BLaER1 treated with 17β-estradiol and CSF1 and Interleukin-3, amounts not matched to agents 10 nM and 100 nM (cell line): Measurements from ENCODE around the gene ACADVL.

Experiments used
- H3K27ac ChIP-seq, 11 experiments: shearing (Covaris generic); formaldehyde crosslinking; 2 replicates each; pipeline ENCODE4 v1.8.1; 2022
- H3K27me3 ChIP-seq, 11 experiments: shearing (Covaris generic); formaldehyde crosslinking; 2 replicates each; pipeline ENCODE4 v1.8.1; 2022
- H3K36me3 ChIP-seq, 11 experiments: shearing (Covaris generic); formaldehyde crosslinking; 2 replicates each; pipeline ENCODE4 v1.8.1; 2022
- H3K4me1 ChIP-seq, 10 experiments: shearing (Covaris generic); formaldehyde crosslinking; 2 replicates each; pipeline ENCODE4 v1.8.1; 2022
- H3K4me2 ChIP-seq, 11 experiments: shearing (Covaris generic); formaldehyde crosslinking; 2 replicates each; pipeline ENCODE4 v1.8.1; 2022
- H3K4me3 ChIP-seq, 10 experiments: shearing (Covaris generic); formaldehyde crosslinking; 2 replicates each; pipeline ENCODE4 v1.8.1; 2022
- H3K9ac ChIP-seq, 11 experiments: shearing (Covaris generic); formaldehyde crosslinking; 2 replicates each; pipeline ENCODE4 v1.8.1; 2022
- H3K9me3 ChIP-seq, 11 experiments: shearing (Covaris generic); formaldehyde crosslinking; replicated peaks in 1 of 11; 2 replicates each; pipeline ENCODE4 v1.8.1; 2022
- H4K20me1 ChIP-seq, 11 experiments: shearing (Covaris generic); formaldehyde crosslinking; 2 replicates each; pipeline ENCODE4 v1.8.1; 2022
- Cebpa-rat ChIP-seq, 11 experiments: shearing (Covaris generic); IDR thresholded peaks; 2 replicates each; pipeline ENCODE4 v1.8.1; 2022

ACADVL gene

DNA sequence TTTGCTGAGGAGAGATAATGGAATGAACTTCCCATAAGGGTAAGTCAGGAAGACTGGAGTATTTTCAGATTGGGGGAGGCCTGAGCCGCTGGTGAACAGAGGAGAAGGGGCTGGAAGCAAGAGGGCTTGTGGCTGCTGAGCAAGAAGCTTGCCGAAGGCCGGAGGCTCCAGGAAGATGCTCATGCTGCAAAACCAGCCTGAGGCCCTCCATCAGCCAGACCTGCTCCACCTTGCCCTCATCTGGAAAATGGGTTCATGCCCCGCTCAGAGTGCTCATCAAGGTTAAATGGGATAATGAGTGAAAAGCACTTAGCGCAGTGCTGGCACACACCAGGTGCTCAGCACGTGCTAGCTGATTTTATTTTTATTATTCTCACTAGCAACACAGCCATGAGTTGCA lies 35.1 kb upstream of the ACADVL start:
- no peak for TF ChIP-seq Cebpa-rat (IDR thresholded peaks at IDR 0.05)
- Histone ChIP-seq H3K9me3 (no peaks in the 10 kb centered on the region), H3K4me2 (no peak overlapping the region), H3K4me1 (peaks cover 0 to 14% (median 3%) of the 10 kb centered on the region in 10 experiments; a peak in 7 of 20 replicates), H3K9ac (no peak overlapping the region; a peak in 1 of 22 replicates), H3K27me3 (no peaks in the 10 kb centered on the region), H3K4me3 (no peak overlapping the region), H3K36me3 (peaks cover 0 to 33% (median 11%) of the 10 kb centered on the region in 11 experiments; a peak in 11 of 22 replicates), H3K27ac (no peak overlapping the region), H4K20me1 (peaks cover 0 to 27% (median 0%) of the 10 kb centered on the region in 11 experiments; a peak in 3 of 22 replicates)

DNA sequence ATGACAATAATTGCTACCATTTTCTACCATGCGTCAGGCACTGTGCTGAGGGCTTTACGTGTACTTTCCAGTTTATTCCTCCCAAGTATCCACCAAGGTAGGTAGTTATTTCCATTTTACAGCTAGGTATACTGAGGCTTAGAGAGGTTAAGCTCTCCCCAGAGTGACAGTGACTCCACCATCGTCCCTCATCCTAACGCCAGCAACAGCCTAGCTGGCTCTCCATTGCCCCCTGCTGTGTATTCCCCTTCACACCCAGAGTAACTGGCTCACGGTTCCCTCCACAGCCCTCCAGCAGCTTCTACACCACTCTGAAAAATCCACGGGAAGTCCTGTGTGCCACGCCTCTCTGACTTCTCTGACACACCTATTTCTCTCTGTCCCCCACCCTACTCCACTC lies 33.5 kb upstream of the ACADVL start:
- H3K4me1 ChIP-seq, result peaks cover 0 to 14% (median 3%) of the 10 kb centered on the region in 10 experiments; a peak in 7 of 20 replicates
- peaks cover 0 to 36% (median 0%) of the 10 kb centered on the region in 11 experiments; a peak in 3 of 22 replicates for H4K20me1 ChIP-seq
- H3K9ac ChIP-seq, result no peak overlapping the region
- H3K9me3 ChIP-seq, result no peaks in the 10 kb centered on the region
- no peak for TF ChIP-seq Cebpa-rat (IDR thresholded peaks at IDR 0.05)
- H3K4me2 ChIP-seq, result no peak overlapping the region
- no peak overlapping the region for H3K4me3 ChIP-seq
- no peaks in the 10 kb centered on the region for H3K27me3 ChIP-seq
- H3K36me3 ChIP-seq, result peaks cover 8 to 46% (median 24%) of the 10 kb centered on the region in 11 experiments
- H3K27ac ChIP-seq, result no peak overlapping the region

DNA sequence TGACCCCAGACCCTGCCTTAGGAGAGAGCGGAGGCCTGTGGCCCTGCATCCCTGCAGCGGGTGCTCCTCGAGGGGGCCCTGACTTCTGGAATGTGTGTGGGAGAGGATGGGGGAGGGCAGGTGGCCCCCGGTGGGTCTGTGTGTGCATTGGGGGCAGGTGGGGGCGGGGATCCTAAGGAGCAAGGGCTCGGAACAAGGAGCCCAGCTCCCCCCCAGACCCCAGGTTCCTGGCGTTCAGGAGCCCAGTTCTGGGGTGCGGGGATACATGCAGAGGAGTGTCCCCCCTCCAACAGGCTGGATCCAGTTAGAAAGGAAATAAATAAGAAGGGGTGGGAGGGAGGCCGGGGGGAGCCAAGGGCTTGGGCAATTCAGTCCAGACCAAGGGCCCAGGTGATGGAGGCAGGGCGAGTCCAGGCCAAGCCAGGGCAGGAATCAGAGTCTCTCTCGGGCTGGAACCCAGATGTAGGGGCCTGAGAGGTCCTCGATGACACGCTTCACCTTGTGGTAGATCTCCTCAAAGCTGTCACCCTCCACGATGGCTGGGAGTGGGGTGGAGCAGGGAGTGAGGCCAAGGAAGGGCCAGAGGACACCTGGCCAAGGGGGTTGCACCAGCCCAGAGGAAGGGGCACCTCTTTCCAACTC lies 29.3 kb upstream of the ACADVL start:
- H3K4me2 ChIP-seq, result no peak overlapping the region
- no peaks in the 10 kb centered on the region for H3K9me3 ChIP-seq
- no peak overlapping the region for H3K9ac ChIP-seq
- H3K27ac ChIP-seq, result no peak overlapping the region
- H3K27me3 ChIP-seq, result no peaks in the 10 kb centered on the region
- H3K4me3 ChIP-seq, result no peak overlapping the region
- peaks cover 0 to 64% (median 0%) of the 10 kb centered on the region in 11 experiments; a peak in 8 of 22 replicates for H4K20me1 ChIP-seq
- TF ChIP-seq Cebpa-rat (IDR thresholded peaks at IDR 0.05), result no peak
- peaks cover 0 to 5% (median 0%) of the 10 kb centered on the region in 10 experiments; a peak in 2 of 20 replicates for H3K4me1 ChIP-seq
- peaks cover 46 to 87% (median 62%) of the 10 kb centered on the region in 11 experiments for H3K36me3 ChIP-seq

- no peak for TF ChIP-seq Cebpa-rat (IDR thresholded peaks at IDR 0.05)
- H3K27me3 ChIP-seq, result no peaks in the 10 kb centered on the region
- no peak overlapping the region for H3K4me2 ChIP-seq
- H4K20me1 ChIP-seq, result peaks cover 0 to 68% (median 0%) of the 10 kb centered on the region in 11 experiments; a peak in 8 of 22 replicates
- H3K9me3 ChIP-seq, result no peaks in the 10 kb centered on the region
- no peak overlapping the region for H3K27ac ChIP-seq
- H3K4me1 ChIP-seq, result peaks cover 0 to 7% (median 0%) of the 10 kb centered on the region in 10 experiments; a peak in 2 of 20 replicates
- H3K36me3 ChIP-seq, result peaks cover 53 to 94% (median 69%) of the 10 kb centered on the region in 11 experiments
- H3K4me3 ChIP-seq, result no peak overlapping the region
- no peak overlapping the region for H3K9ac ChIP-seq
These were observed 28.7 kb upstream of the ACADVL start for GRCh38 chr17:7191069-7191468.

DNA sequence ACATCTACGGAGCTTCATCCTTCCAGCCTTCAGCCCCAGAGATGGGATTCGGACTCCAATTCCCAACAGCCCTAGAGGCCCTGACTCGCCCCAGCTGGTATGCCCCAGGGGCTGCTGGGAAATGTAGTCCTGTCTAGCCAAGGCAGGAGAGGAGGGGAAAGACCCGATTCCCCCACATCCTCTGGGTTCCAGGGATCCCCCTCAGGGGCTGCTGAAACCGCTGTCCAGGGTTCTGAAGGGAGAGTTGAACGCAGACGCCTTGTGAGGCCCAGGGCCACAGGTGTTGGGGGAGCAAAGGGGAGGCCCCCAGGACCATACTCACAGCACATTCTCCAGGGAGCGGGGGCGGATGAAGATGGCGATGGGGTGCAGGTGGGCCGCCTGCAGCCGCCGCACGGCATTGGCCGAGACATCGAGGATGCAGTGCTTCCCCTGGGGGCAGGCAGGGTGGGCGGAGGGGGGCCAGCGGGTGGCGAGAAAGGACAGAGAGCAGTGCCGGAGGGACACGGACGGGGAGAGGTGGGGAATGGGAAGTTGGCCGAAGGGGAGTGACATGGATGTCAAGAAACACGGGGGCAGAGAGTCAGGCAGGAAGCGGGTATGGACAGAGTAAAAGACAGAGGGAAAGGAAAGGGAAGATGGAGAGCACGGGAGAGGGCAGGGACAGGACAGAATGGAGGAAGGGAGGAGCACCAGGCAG lies 28.0 kb upstream of the ACADVL start:
- peaks cover 60 to 95% (median 70%) of the 10 kb centered on the region in 11 experiments for H3K36me3 ChIP-seq
- no peak overlapping the region for H3K9ac ChIP-seq
- peaks cover 0 to 7% (median 0%) of the 10 kb centered on the region in 10 experiments; a peak in 2 of 20 replicates for H3K4me1 ChIP-seq
- H3K27ac ChIP-seq, result no peak overlapping the region
- H3K4me3 ChIP-seq, result no peak overlapping the region
- H3K27me3 ChIP-seq, result no peaks in the 10 kb centered on the region
- no peak overlapping the region for H3K4me2 ChIP-seq
- no peak for TF ChIP-seq Cebpa-rat (IDR thresholded peaks at IDR 0.05)
- no peaks in the 10 kb centered on the region for H3K9me3 ChIP-seq
- peaks cover 0 to 71% (median 0%) of the 10 kb centered on the region in 11 experiments; a peak in 8 of 22 replicates for H4K20me1 ChIP-seq

DNA sequence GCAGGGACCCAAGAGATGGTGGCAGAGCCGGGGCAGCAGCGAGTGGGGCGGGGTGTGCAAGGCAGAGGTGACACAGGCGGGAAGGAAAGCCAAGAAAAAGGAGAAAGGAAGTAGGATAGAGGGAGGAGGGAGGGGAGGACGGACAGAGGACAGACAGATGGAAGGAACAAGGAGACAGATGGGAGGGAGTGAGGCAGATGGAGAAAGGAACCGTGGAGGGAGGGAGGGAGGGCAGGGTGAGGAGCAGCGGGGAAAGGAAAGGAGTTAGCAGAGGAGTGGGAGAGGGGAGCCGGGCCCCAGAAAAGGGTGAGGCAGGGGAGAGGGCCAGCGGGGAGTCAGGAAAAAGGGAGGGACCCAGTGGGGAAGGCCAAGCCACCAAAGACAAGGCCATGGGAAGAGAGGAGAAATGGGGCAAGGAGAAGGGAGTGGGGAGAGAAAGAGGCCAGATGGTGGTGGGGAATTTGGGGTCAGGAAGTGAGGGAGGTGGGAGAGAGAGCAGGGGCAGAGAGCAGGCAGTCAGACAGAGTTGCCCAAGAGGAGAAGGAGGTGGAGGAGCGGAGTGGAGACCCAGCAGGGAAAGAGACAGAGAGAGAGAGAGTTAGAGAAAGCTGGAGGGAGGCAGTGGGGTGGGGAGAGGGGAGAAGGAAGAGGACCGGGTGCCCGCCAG lies 27.3 kb upstream of the ACADVL start:
- no peak overlapping the region for H3K27ac ChIP-seq
- no peak overlapping the region for H3K4me3 ChIP-seq
- H4K20me1 ChIP-seq, result peaks cover 0 to 71% (median 0%) of the 10 kb centered on the region in 11 experiments; a peak in 8 of 22 replicates
- H3K36me3 ChIP-seq, result peaks cover 66 to 97% (median 76%) of the 10 kb centered on the region in 11 experiments
- H3K4me1 ChIP-seq, result peaks cover 0 to 7% (median 0%) of the 10 kb centered on the region in 10 experiments; a peak in 2 of 20 replicates
- TF ChIP-seq Cebpa-rat (IDR thresholded peaks at IDR 0.05), result no peak
- H3K9ac ChIP-seq, result no peak overlapping the region
- no peaks in the 10 kb centered on the region for H3K9me3 ChIP-seq
- H3K4me2 ChIP-seq, result no peak overlapping the region
- no peaks in the 10 kb centered on the region for H3K27me3 ChIP-seq

DNA sequence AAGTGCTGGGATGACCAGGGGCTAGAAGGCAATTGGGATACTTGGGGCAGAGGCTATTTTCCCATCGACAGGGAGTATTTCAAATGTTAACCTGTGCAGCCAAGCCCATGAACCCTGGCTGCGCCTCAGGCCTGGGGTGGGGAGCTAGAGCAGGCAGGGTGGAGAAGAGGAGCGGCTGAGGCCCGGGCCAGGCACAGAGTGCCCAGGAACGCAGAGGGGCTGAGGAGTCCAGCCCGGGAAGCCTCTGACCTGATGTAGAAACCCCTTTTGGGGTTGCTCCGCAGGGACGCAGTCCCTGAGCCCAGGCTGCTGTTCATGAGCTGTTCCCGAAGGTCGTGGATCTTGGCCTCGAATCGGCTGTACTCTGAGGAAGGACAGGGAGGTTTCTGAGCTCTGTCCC lies 23.8 kb upstream of the ACADVL start:
- no peak overlapping the region for H3K4me2 ChIP-seq
- no peaks in the 10 kb centered on the region for H3K9me3 ChIP-seq
- TF ChIP-seq Cebpa-rat (IDR thresholded peaks at IDR 0.05), result no peak
- peaks cover 0 to 57% (median 0%) of the 10 kb centered on the region in 11 experiments; a peak in 8 of 22 replicates for H4K20me1 ChIP-seq
- H3K4me1 ChIP-seq, result peaks cover 0 to 7% (median 0%) of the 10 kb centered on the region in 10 experiments; a peak in 2 of 20 replicates
- no peak overlapping the region for H3K27ac ChIP-seq
- peaks cover 90 to 99% (median 95%) of the 10 kb centered on the region in 11 experiments for H3K36me3 ChIP-seq
- H3K4me3 ChIP-seq, result no peak overlapping the region
- no peaks in the 10 kb centered on the region for H3K27me3 ChIP-seq
- H3K9ac ChIP-seq, result no peak overlapping the region

GRCh38 chr17:7196651-7197401 lies 22.9 kb upstream of the ACADVL start:
- Histone ChIP-seq H3K4me2 (no peak overlapping the region), H3K9ac (no peak overlapping the region), H4K20me1 (peaks cover 0 to 48% (median 0%) of the 10 kb centered on the region in 11 experiments; a peak in 8 of 22 replicates), H3K4me1 (peaks cover 0 to 7% (median 0%) of the 10 kb centered on the region in 10 experiments; a peak in 2 of 20 replicates), H3K27ac (no peak overlapping the region), H3K27me3 (no peaks in the 10 kb centered on the region), H3K4me3 (no peak overlapping the region), H3K9me3 (no peaks in the 10 kb centered on the region), H3K36me3 (peaks cover 91 to 99% (median 95%) of the 10 kb centered on the region in 11 experiments)
- no peak for TF ChIP-seq Cebpa-rat (IDR thresholded peaks at IDR 0.05)
